ENCODE results near the gene ZNF331.

The ZNF331 gene

GRCh38 chr19:53520547-53521372 is 17.2 kb upstream of the ZNF331 start:
- TF ChIP-seq CTCF (IDR thresholded peaks at IDR 0.05) = no peak

GRCh38 chr19:53521373-53522202 is 16.4 kb upstream of the ZNF331 start:
- no peak for TF ChIP-seq CTCF (IDR thresholded peaks at IDR 0.05)

DNA sequence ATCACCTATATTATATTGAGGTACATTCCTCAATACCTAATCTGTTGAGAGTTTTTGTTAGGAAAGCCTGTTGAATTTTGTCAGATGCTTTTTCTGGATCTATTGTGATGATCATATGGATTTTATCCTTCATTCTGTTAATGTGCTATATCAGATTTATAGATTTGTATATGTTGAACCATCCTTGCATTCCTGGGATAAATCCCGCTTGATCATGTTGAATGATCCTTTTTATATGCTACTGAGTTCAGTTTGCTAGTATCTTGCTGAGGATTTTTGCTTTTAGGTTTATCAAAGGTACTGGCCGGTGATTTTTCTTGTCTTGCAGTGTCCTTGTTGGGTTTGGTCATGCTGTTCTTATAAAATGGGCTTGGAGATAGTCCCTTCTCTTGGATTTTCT is 12.0 kb upstream of the ZNF331 start:
- TF ChIP-seq CTCF (IDR thresholded peaks at IDR 0.05) = no peak

DNA sequence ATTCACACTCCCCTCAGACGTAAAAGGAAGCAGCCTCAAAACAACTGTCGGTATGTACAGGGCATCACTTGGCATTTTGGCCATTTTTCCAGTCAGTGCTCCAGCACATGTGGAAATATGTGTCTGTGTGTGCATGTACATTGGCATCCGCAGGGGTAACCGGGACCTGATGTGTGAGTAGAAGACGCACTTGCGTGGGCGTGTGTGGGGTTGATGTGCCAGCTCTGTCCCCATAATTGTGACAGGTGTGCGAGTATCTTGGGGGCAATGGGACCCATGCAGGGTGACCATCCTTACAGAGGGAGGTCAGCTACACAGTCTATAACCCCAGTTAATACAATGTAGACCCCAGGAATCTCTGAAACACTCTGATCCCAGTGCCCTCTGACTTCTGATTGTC is 7.3 kb upstream of the ZNF331 start:
- no peak for TF ChIP-seq CTCF (IDR thresholded peaks at IDR 0.05)

DNA sequence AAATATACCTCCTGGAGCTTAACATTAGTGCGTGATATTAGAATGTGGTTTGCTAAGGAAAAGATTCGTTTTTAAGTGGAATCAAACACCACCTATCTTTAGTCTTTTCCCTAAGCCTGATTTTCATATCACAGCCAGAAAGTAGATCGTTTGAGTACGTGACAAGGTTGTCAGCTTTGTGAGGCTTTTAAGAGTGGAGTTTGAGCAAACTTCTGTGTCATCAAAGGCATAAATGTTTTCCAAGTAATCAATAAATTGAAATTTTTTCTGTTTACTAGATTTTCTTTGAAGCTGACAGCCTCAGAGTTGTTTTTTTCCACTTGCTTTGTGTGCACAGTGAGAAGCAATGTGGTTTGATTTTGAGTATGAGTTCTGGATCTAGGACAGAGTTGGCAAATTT is 6.5 kb upstream of the ZNF331 start:
- TF ChIP-seq CTCF (IDR thresholded peaks at IDR 0.05) = no peak

GRCh38 chr19:53532362-53532761 is 5.6 kb upstream of the ZNF331 start:
- TF ChIP-seq CTCF (IDR thresholded peaks at IDR 0.05) = no peak

GRCh38 chr19:53536225-53536548 is 1.8 kb upstream of the ZNF331 start:
- no peak for TF ChIP-seq CTCF (IDR thresholded peaks at IDR 0.05)
